SKM-1 treated with dmso at 0.1 percent for 144 hours (cell line): ENCODE measurements around the gene CC2D1B.
"Not testable (repeated sequence)": the region's sequence is repeated elsewhere in the genome, so short reads cannot be mapped to it uniquely, and the experiment has no call there.

Source experiments
- DNase-seq: peaks from one replicate; lab custom pipeline; 2025; ENCODE audit not compliant: unreplicated experiment; lab: John Stamatoyannopoulos, UW

Gene CC2D1B, protein sequence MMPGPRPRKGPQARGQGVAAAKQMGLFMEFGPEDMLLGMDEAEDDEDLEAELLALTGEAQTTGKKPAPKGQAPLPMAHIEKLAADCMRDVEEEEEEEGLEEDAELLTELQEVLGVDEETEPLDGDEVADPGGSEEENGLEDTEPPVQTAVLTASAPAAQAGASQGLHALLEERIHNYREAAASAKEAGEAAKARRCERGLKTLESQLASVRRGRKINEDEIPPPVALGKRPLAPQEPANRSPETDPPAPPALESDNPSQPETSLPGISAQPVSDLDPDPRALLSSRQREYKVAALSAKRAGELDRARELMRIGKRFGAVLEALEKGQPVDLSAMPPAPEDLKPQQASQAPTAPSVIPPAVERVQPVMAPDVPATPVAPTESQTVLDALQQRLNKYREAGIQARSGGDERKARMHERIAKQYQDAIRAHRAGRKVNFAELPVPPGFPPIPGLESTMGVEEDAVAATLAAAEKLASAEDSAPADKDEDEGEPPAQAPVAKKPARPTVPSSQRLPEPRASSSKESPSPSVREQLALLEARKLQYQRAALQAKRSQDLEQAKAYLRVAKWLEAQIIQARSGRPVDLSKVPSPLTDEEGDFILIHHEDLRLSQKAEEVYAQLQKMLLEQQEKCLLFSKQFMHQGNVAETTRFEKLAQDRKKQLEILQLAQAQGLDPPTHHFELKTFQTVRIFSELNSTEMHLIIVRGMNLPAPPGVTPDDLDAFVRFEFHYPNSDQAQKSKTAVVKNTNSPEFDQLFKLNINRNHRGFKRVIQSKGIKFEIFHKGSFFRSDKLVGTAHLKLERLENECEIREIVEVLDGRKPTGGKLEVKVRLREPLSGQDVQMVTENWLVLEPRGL

DNA sequence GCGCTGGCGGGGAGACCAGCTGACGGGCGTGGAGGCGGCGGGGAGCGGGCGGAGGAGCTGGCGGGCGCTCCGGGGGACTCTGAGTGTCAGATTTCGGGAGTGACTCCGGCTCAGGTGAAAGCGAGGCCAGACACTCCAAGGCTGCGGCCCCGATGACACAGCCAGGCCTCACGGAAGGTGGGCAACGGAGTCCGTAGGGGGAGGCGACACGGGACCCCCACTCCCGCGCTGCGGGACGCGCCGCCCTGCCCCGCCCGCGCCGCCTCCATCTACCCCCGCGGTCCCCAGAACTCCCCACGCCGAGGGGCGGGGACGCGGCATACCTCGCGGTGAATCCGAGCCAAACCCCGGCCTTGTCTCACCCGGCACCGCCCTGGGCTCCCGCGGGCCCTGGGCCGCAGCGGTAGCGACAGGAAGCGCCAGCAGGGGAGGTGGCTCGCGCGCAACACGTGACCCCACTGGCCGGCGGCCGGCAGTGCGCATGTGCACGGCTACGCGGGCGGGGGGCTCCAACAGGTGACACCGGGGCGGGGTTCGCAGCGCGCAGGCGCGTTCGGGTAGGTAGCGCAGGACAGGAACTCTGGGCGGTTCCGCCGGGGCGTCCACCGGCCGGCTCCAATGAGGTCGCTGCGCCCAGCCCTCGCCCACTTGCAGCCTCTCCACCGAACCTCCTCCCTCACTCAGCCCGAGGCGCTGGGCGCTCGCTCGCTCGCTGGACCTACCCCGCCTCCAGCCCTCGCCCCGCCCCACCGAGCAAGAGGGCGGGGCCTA is at the start of gene CC2D1B:
Gene CC2D1B, minus strand, starts transcription at position 460 of the 771 bp plus-strand sequence. CDS start 1,585 bp downstream, outside the sequence.
- DNase-seq: peak; percentile 96

- DNase-seq: no peak
Measured at GRCh38 chr1:52414942-52415341, 48.9 kb upstream of the CC2D1B start.

DNA sequence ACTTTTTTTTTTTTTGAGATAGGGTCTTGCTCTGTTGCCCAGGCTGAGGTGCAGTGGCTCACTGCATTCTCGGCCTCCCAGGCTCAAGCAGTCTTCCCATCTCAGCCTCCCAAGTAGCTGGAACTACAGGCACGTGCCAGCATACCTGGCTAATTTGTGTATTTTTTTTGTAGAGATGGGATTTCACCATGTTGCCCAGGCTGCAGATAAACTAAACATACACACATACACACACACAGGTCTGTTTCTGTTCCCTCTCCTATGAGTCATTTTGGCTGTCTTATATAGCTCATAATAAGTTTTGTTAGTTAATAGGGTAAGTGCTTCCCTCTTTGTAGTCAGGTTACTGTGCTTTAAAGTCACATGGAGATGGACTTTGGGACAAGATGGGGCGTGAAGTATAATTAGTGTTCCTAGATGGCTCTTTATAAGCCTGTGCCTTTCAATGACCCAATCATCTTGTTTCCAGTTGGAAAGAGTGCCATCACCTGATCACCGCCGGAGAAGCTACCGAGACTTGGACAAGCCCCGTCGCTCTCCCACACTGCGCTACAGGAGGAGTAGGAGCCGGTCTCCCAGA is 47.5 kb upstream of the CC2D1B start:
- DNase-seq: no peak

- DNase-seq: no peak
Measured at GRCh38 chr1:52404975-52405338, 39.0 kb upstream of the CC2D1B start.

- peak; percentile 95 for DNase-seq
Measured at GRCh38 chr1:52404116-52404974, 38.3 kb upstream of the CC2D1B start, which contains the start of the genes ORC1 and PRPF38A. Gene ORC1 (minus strand): TSS chr1:52404423. CDS start chr1:52402223, 2,200 bp downstream. Gene PRPF38A (plus strand): TSS chr1:52404602. CDS start chr1:52404750, 148 bp downstream.

GRCh38 chr1:52403566-52404115 is 37.6 kb upstream of the CC2D1B start:
- peak; percentile 74 for DNase-seq

GRCh38 chr1:52402860-52403240 is 36.8 kb upstream of the CC2D1B start:
- no peak for DNase-seq

DNA sequence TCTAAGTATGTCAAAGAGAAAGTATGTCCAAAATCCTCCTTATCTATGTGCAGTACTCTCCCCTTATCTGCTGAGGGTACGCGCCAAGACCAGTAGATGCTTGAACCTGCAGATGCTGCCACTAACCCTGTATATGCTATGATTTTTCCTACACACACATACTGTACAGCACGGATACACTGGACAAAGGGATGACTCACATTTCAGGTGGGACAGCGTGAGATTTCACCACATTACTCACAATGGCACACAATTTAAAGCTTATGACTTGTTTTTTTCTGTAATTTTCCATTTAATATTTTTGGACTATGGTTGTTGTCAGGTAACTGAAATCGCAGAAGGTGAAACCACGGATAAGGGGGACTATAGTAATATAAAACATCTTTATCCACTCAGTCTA is 34.1 kb upstream of the CC2D1B start:
- no peak for DNase-seq

DNA sequence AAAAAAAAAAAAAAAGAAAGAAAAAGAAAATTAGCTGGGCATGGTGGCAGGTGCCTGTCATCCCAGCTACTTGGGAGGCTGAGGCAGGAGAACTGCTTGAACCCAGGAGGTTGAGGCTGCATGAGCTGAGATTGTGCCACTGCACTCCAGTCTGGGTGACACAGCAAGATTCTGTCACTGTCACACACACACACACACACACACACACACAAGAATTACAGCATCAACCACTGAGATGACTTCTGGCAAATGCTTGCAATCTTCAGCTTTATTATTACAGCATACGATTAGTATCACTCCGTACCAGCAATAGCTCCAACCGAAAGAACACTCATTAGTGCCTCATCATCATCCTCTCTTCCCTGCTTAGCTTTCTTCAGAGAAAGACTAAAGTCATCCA is 33.6 kb upstream of the CC2D1B start:
- DNase-seq: no peak

DNA sequence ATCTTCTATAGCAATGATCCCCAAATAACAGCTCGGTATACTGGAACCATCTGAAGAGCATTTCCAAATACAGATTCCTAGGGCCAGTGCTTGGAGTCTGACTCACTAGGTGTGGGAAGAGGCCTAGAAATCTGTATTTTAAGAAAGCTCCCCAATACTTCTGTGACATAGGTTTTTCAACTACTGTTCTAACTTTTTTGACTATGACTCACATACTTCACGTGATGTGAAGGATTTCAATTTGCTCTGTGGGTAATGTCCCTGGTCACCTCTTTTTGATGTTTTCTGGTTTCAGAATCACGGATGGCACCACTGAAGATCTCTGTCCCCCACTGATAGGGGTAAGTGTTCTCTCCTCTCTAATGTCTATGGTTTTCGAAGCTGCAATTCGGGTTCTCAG is 27.2 kb upstream of the CC2D1B start:
- no peak for DNase-seq

- no peak for DNase-seq
Measured at GRCh38 chr1:52386458-52386857, 20.5 kb upstream of the CC2D1B start.

DNA sequence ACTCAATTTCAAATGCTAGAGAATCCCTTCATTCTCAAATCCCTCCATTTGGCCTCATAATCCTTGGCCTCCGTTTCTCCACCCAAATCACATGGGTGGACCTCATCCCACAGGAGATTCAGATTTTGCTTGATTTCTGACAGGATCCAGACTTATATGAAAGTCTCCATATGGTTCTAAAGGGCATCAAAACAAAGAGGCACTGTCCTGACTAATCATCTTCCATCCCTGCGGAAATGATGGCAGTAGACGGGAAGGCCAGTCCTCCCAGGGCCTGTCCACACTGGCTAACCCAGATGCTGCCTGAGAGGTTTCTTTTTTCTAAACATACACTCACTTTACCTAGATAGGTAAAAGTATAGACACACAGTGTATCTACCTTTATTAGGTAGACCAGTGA is 19.4 kb upstream of the CC2D1B start:
- no peak for DNase-seq

DNA sequence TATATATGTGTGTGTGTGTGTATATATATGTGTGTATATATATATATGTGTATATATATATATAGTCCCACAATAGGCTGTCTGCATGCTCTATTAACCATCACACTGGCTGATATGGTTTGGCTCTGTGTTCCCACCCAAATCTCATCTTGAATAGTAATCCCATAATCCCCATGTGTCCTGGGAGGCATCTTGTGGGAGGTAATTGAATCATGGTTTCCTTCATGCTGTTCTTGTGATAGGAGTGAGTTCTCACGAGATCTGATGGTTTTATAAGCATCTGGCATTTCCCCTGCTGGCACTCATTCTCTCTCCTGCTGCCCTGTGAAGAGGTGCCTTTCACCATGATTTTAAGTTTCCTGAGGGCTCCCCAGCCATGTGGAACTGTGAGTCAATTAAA is 3.8 kb upstream of the CC2D1B start:
- not testable (repeated sequence) for DNase-seq

DNA sequence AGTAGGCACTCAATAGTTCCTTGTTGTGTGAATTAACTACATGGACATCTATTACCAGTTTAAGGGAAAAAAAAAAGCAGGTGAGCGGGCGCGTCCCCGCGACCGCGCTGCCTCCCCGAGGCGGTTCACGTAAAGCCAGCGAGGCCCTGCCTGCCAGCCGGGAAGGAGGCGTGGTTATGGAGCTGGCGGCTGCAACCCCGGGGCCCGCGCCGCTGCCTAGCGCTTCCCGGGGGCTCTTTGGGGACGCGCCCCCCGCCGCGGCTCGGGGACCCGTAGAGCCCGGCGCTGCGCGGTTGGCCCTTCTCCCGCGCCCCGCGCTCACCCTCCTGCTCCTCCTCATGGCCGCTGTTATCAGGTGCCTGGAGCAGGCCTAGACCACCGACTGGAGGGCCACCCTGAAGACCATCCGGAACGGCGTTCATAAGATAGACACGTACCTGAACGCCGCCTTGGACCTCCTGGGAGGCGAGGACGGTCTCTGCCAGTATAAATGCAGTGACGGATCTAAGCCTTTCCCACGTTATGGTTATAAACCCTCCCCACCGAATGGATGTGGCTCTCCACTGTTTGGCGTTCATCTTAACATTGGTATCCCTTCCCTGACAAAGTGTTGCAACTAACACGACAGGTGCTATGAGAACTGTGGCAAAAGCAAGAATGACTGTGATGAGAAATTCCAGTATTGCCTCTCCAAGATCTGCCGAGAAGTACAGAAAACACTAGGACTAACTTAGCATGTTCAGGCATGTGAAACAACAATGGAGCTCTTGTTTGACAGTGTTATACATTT is 2.6 kb upstream of the CC2D1B start:
- DNase-seq: no peak

DNA sequence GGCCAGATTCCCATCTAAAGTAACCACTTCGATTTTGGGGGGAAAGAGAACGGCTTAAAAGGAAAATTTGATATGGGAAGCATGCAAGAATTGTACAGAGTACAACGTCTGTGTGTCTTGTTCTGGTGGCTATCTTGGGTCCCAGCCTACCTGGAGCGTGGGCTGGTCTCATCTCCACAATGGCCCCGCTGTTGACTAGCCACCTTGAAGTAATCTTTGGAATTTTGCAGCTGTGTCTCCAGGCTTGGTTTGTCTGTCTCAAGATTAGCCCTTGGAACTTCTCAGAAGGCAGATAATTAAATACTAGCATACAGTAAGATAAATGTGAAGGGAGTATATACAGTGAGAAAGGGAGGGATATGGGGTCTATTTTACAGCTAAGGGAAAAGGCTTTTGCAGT is 1.3 kb upstream of the CC2D1B start:
- DNase-seq: no peak

DNA sequence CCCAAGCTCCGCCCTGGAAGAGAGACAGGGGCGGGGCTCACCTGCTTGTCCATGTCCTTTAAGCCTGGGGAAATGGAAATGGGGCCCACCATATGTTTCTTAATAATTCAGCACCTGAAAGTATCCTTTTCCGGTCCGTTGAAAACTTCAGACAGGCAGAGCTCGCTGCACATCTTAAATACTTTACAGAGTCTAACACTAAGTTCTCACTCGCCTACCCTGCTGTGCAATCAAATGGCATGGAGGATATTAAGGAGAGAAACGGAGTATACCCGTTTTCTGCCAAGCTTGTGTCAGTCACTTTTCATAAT is 467 bp upstream of the CC2D1B start:
- no peak for DNase-seq

DNA sequence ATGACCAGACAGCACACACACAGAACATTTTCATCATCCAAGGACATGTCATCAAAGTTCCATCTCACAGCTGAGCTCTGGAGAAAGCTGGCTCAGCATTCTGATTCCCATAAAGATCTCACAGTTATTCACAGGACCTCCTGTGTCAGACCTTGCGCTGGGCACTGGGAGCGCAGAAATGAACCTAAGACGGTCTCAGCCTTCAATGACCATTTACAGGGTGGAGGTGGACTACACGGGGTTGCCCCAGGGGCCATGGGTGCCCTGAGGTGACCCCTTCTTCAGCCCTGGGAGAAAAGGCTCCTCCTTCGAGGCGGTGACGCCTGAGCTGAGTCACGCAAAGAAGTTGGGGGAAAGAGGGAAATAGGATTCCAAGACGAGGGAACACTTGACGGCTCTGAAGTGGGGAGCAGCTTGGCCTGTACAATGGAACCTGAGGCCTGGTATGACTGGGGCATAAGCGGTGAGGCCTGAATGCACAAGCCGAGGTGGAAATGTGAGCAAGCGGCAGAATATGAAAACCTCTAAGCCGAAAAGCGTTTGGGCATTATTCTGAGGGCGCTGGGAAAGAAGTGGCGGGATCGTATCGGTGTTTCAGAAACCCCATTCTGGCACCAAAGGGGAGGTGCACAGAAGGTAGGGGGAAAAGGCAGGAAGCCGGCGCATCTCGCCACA is 797 bp downstream of the CC2D1B start:
- no peak for DNase-seq

GRCh38 chr1:52364235-52364839 is 1.7 kb downstream of the CC2D1B start:
- no peak for DNase-seq
